Activated CD4-positive, alpha-beta T cell treated with anti-CD3 and anti-CD28 coated beads for 1 hour (primary cell): Measurements from ENCODE around the gene OSCP1.

ENCODE experiments used
- DNase-seq: peaks from one replicate; pipeline ENCODE4 v3.0.0-alpha.2; 2020

Gene OSCP1

DNA sequence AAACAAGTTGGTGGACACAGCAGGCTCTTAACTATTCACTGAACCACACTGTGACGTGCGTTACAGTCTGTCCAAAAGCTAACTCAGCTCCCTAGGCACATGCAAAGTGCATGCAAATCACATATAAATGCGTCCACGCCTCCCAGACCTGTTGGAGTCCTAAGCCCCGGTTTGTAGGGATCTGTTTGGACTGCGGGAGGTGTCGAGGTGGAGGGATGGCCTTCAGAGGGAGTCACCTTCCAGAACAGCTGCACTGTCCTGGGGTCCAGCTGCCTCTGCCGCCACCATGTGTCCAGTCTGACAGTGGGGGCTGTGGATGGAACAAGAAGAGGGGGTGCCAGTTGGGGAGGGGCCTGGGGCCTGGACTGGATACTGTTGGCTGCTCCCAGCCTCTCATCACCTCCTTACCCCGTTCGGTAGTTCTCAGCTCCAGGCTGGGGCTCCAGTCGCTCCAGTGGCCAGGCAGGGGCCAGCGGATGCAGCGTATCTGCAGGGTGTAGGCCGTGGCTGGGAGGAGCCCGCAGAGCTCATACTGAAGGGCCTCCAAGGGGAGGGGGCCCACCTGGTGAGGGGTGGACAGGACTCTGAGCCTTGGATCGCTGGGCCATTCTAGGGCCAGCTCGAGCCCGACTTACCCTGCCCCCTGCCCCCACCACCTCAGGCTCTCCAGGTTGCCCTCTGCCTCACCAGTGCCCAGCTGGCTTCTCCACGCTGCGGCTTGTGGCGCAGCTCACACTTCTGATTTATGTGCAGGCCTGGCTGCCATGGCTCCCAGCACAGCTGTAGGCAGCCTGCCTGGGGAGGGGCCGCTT is 21.8 kb upstream of the OSCP1 start:
- no peak for DNase-seq

DNA sequence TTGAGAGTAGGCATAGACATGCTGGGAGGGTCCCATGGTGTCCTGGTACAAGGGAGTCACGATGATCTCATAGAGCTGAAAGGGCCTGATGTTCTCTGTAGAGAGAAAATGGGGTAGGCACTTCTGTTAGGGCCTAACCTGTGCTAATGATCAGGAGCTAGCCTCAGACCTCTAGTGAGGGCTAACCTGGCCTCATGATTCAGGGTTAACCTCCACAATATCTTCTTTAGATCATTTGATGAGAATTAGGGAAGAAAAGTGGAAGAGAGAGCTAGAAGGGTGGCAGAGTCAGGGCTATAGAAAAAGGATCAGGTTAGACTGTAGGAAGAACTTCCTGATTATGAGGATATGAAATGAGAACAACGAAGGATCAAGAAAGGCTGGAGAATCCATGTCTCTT is 18.9 kb upstream of the OSCP1 start:
- no peak for DNase-seq

DNA sequence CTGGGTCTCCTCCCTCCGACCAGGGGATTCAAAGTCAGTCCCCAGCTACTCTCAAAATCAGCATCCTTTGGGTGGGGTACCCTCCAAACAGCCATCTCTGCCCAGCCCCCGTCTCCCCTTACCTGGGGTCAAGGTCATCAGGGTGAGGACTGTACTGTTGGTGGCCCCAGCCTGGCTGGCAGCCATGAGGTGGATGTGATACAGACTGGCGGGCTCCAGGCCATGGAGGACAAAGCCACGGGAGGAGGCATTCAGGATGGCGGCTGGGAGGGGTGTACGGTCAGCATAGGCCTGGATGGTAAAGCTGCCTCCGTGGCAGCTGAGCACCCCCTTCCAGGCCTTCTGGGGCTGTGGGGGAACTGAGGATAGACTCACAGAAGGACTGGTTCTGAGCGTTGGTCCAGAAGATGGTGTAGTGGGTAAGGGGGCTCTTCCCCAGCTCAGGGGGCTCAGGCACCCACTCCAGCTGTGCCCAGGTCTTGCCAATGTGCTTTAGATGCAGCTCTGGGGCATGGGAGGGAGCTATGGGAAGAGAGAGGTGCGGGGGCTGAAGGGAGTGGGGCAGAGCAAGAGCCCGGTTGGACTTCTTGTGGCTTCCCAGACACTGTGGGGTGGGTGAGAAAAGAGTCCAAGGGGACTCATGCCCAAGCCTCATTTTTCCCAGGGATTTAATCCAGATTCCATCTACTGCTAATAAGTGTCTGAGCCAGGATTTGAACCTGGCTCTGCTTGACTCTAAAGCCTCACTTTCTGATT is 17.6 kb upstream of the OSCP1 start:
- DNase-seq: no peak

DNA sequence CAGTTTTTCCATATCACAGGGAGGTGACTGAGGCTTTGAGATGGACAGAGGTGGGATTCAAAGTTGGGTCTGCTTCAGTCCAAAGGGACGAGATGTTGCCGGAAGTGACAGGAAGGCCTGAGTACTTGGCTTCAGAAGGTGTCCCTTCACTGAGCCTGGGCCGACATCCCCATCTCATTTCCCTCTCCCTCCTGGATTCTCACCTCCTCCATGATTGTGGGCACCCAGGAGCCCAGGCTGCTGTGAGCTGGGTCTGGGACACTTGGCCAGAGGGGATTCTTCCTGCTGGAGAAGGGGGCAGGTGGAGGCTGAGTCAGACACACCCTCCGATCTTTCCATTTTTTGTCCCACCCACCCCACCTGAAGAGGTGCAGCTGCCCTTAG is 16.8 kb upstream of the OSCP1 start:
- DNase-seq: no peak

DNA sequence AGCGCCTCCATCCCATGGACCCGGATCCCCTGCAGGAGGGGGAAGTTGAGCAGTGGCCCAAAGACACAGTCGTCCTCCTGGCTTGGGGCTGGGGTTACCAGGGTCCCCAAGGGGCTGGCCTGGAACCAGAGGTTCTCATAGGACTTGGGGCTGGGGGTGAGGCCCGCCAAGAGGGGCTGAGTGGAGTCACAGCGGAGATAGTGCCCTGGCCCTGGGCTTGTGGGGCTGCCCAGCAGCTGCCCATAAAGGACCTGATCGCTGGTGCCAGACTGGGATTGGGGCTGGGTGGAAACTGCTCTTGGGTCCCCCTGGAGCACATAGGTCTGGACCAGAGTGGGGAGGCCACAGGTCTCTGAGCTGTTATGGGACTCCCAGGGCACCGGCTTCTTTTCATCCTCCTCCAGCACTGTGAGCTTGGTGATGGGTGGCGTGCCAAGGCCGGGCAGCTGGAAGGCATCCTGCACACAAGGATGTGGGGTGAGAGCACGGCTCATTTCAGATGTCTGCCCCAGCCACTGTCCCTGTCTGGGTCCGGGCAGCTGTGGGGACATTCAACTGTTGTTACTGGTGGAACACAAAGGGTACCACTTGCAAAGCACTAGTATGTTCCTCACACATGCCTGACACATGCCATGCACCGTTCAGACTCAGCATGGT is 16.2 kb upstream of the OSCP1 start:
- DNase-seq: no peak

DNA sequence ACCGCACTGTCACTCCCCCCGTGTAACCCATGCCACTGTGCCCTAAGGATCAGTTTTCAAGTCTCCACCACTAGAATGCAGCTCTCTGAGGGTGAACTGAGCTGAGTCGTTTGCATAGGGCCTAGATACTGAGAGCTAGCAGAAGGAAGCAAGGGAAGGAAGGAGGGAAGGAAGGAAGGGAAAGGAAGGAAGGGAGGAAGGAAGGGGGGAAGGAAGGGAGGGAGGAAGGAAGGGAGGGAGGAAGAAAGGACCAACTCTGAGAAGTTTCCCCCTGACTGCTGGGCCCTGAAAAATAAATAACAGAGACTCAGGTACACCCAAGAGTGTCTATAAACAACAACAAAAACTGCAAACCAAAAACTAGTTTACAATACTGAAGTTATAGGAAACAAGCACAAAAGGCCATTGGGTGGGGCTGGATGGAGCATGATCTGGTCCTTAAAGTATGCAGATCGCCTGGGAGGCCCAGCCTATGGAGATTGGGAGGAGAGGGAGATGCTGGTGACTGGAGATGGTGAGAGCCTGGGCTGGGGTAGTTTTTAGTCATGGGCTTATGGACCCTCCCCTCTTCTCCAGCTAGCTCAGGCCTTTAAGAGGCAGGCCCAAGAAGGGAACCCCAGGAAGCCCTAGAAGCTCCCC is 15.6 kb upstream of the OSCP1 start:
- DNase-seq: no peak

DNA sequence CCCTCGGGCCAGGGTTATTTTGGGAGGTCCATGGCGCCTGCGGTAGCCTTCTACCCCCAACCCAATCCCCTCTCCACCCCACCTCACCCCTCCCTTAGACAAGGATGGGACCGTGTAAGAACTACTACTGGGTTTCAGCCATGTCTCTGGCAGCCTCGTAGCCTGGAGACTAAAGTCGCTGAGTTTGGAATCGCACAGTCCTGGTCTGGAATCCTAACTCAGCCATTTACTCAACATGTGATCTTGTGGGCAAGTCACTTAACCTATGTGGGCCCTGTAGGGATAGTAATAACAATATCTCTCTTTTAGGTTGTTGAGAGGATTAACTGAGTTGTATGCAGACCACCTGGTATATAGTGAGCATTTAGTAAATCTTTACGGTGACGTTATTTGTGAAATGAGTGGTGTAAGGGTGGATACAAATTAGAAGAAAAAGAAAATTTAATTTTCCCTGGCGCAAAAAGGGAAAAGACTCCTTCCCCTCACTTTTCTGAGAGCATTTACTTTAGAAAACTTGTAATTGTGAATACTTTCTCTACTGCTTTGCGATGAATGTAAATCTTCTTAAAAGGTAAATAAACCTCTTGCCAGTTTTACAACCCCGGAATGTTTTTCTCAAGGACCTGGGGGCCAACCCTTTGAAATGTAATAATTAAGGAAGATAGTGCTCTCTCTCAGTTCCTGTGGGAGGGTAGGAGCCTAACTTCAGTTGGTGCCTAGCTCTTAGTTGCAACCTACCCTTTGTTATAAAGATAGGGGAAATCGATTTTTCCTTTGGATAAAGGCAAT is 14.5 kb upstream of the OSCP1 start:
- no peak for DNase-seq

DNA sequence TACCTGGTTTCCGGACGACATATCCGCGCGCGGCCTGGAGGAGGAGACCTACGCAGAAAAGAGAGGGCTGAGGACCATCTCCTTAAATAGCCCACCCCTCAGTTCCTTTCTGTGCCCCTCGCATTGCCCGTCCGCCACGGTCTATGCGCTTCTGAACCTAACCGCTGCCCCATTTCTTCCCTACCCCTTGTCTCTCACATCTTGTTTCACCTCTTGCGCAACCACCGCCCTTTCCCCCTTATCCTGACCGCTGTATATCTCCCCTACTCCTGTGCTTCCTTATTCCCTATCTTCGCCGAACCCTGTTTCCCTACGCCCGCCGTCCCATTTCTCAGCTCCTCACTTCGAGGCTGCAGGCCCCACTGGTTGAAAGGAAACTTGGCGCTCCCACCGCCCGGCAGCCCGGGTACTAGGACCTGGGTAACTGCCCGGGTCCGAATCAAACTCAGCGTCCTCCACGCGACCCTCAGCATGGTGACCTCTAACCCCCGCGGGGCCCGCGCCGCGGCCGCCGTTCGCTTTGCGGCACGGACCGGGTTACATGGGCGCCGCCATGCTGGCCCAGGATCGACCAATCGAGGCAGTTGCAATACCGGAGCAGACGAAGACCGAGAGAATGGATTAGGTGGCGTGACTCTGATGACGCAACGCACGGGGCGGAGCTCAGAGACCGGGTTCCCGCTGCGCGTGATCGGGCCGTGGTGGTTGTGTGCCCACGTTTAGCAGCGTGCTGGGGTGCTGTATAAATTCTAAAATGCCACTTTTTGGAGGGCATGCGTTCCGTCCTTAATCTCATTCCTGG is 13.8 kb upstream of the OSCP1 start, which contains the start of gene MRPS15:
Gene MRPS15 (minus strand): TSS at position 582 of the 802 bp plus-strand sequence. CDS start 109 bp downstream, at position 473.
- DNase-seq: peak; percentile 91

DNA sequence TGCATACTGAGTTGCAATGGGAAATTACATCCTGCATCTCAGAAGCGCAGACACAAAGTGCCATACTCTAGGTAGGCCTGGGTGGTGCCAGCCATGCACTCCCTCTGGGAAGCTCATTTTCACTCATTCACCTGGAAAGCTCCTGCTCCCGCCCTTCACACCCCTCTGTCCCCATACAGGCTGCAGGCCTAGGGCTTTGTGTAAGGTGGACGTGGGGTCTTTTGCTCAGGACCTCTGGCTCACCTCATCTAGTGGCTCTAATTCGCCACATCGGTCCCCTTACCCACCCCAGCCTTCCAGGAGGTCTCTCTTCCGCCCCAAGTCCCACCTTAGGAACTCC is 13.2 kb upstream of the OSCP1 start:
- no peak for DNase-seq

DNA sequence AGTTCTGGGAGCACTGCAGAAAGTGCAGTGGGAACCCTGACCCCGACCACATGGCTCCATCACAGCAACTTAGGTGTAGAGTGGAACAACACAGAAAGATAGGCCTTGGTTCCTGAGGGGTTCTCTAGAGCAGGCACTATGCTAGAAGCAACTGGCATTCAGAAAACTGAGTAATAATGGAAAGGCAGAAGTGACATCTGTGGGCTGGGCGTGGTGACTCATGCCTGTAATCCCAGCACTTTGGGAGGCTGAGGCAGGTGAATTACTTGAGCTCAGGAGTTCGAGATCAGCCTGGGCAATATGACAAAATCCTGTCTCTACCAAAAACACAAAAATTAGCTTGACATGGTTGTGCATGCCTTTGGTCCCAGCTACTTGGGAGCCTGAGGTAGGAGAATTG is 8.7 kb upstream of the OSCP1 start:
- no peak for DNase-seq

DNA sequence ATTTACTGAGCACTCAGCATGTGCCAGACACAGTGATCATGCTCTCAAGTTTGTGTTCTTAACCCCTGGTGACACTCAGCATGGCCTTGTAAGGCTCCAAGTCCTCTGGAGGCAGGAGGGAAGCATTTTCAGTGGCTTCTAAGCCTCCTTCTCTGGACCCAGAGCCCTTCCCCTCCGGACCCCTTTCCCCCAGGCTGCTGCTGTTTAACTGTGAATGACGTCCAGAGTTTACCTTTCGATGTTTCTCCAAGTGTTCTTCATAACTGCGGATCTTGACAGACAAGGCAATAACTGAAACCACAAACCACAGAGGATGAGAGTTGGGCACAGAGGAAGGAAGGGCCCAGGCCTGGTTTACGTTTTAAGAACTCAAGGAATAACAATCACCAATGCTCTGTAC is 7.4 kb upstream of the OSCP1 start:
- no peak for DNase-seq

DNA sequence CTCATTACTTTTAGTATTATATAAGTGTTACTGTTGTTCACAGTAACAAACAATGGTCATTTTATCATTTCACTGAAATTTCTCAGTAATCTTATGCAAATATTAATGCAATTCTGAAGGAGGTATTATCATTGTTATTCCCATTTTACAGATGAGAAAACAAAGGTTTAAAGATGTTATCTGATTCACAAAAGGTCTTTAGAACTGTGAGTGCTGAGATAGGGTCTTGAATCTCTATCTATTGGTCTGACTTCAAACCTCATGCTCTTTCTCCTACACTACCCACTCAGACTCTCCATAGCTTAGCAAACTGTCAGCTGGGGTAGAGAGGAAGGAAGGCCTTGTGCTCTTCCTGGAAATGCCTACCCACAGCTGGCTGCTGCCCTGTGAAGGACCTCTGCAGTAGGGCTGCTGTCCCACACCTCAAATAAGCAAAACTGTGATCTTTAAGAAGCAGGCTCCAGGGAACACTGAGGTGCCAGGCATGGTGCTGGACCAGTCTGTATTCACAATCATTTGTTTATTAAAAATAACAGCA is 6.2 kb upstream of the OSCP1 start:
- DNase-seq: no peak

DNA sequence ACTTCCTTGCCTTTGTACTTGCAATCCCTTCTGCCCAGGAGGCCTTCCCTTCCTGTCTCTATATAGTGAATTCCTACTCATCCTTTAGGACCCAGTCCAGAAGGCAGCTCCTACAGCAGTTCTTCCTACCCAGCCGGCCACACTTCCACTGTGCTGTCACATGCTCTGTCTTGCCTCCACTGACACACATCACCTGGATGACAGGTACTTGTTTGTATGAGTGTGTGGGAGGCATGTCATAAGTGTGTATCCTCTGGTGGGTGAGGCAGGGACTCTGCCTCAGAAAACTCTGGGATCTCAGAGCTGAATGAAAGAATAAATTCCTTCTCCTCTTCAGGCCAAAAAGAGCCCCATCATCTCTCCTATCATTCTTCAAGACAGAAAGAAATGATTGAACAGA is 5.1 kb upstream of the OSCP1 start:
- DNase-seq: no peak

DNA sequence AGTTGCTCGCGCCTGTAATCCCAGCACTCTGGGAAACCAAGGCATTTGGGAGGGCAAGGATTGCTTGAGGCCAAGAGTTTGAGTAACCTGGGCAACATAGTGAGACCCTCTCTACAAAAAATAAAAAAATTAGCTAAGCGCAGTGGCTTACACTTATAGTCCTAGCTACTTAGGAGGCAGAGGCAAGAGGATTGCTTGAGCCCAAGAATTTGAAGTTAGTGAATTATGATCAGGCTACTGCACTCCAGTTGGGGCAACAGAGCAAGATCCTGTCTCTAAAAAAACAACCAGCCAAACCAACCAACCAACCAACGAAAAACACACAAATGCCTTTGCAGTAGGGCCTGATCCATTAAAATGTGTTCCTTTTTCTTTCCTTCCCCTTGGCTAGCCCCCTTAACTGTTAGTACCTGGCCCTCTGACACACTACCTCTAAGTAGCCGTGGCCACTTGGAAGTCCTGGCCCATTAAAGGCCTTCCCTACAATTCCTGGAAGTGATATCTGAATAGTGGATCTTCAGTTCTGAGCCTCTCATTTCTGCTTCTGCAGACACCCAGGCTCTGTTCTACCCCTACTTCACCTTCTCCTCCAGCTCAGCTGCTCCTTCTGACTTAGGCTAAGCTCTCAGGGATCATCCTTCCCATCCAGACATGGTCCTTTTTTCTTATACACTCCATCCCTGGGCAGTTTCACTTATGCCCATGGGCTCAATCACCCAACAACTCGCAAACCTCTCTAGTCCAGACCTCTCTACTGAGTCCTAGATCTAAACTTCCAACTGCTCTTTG is 3.5 kb upstream of the OSCP1 start:
- DNase-seq: no peak

DNA sequence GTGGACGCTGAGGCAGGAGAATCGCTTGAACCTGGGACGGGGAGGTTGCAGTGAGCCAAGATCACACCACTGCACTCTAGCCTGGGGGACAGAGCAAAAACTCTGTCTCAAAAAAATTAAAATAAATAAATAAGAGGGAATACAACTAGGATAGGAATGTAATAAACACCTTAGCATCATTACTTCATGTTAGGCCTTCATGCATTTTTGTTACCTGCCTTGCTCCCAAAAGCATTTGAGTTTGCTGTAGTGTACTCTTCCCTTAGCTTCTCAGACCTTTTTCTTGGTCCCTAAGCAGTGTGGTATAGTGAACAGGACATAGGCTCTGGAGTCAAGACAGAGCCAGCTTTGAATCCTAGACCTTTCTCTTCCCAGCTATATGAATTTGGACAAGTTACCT is 2.8 kb upstream of the OSCP1 start:
- no peak for DNase-seq

DNA sequence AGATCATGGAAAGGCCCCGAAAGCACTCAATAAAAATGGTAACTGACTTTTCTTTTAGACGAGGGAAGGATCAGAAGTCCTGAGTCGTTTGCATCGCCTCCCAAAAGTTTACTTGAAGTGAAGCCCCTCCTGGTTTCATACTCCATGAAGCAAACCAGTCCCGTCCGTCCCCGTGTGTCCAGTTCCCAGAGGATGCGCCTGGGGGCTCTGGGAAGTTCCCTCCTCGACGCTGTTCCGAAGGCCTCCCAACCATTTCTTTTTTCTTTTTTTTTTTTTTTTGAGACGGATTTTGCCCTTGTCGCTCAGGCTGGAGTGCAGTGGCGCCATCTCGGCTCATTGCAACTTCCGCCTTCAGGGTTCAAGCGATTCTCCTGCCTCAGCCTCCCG is 661 bp upstream of the OSCP1 start:
- no peak for DNase-seq

DNA sequence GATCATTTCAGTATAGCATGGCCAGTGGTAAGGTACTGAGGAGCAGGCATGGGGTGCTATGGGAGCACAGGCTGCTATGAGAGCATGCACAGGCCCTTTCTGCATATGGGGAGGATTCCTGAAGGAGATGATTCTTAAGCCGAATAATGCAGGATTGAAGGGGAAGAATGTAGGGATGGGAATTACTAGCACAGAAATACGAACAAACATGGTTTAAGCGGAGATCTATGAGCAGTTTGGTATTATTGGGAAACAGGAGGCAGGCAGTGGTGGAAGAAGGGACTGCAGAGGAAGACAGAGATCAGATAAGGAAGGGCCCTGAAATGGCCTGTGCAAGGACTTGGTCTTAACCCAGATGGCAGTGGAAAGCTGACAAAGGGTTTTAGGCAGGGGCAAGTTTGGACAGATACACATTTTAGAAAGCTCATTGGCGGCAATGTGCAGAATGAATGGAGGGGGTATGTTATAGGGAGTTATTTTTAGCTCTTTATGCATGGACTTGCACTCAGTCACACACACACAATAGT is 1.7 kb downstream of the OSCP1 start:
- no peak for DNase-seq

DNA sequence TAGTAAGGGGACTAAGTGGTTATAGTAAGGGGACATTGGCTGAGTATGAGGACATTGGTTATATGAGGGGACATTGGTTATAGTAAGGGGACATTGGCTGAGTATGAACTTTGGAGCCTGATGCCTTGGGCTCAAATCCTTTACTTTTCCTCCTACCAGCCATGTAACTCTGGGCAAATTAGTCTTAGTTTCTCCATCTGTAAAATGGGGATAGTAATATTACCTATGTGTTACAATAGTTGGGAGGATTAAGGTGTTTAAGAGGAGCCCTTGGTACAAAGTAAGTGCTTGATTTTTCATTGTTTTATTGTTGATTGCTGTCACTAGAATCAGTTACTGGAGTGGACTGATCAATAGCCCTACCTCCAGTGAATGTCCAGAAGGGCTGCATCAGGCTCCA is 2.8 kb downstream of the OSCP1 start:
- DNase-seq: no peak

DNA sequence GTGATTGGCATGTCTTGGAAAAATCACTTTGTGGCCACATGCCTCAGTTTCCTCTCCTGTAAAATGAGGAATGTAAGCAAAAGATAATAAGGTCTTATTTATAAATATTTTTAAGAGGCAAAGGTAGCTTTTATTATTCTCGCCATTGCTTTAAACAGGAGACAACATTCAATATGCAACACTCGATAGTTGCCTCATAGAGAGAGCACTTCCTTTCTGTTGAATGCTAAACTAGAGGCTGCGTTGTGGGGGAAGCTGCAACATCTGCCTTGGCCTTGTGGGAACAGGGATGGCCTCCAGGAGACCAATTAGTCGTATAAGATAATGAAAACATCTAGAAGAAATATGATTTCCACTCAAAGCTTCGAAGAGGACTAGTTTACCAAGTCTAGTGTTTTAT is 3.5 kb downstream of the OSCP1 start:
- no peak for DNase-seq

DNA sequence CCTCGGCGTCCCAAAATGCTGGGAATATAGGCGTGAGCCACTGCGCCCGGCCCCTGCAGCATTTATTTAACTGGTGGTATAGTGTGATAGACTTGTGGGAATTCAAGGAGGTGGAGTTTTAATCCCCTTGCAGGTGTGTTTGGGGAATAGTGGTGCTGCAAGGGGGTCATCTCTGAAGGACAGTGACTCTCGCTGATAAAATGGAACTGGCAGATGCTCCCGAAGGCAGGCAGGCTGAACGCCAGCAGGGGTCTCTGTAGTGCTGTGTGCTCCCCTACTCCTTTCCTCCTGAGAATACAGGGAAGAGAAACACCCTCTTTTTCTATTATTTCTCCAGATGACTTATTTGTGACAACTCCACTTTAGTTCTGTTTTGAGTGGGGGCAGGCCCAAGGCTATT is 4.0 kb downstream of the OSCP1 start:
- no peak for DNase-seq

DNA sequence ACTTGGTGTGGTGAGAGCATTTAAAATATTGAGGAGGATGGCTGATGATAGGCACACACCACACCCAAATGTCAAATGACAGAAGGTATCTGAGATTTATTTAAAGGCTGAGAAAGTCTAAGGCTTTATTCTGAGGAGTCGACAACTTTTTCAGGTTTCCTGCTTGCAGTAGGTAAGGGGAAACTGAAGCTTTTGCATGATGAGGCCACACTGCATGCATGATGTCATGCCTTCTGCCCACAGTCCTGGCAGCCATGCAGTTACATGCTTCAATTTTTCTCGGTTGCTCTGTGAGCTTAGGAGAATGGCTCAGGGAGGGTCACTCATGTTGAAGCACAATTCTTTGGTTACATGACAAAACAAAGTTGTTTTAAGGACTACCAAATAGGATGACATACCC is 7.0 kb downstream of the OSCP1 start:
- DNase-seq: no peak
